ACC112 (cell line): ENCODE data around the gene TMEM106A.
"Not testable (repeated sequence)": the region's sequence is repeated elsewhere in the genome, so short reads cannot be mapped to it uniquely, and the experiment has no call there.

Experiments used
- H2AFZ ChIP-seq: fragments of 200-600 bp; sonication (generic); one replicate; pipeline ENCODE4 v1.6.0; 2017; ENCODE audit warnings: antibody characterized with exemption, low read length; ENCODE audit not compliant: unreplicated experiment
- H3K27ac ChIP-seq: fragments of 200-600 bp; sonication (generic); 2 replicates; pipeline ENCODE4 v1.5.1; 2014; ENCODE audit warnings: low read depth, mild to moderate bottlenecking, antibody characterized with exemption, low read length, moderate library complexity
- H3K27me3 ChIP-seq: fragments of 200-600 bp; sonication (generic); 2 replicates; pipeline ENCODE4 v1.6.1; 2014; ENCODE audit warnings: mild to moderate bottlenecking, antibody characterized with exemption, low read length, moderate library complexity, mixed read lengths; ENCODE audit not compliant: insufficient read depth
- H3K36me3 ChIP-seq: fragments of 200-600 bp; sonication (generic); 2 replicates; pipeline ENCODE4 v1.6.1; 2016; ENCODE audit warnings: mild to moderate bottlenecking, antibody characterized with exemption, low read length, moderate library complexity, mixed read lengths; ENCODE audit not compliant: insufficient read depth
- H3K4me1 ChIP-seq: fragments of 200-600 bp; sonication (generic); one replicate; pipeline ENCODE4 v1.6.1; 2016; ENCODE audit warnings: low read length, mixed read lengths; ENCODE audit not compliant: insufficient read depth, unreplicated experiment, control insufficient read depth
- H3K4me3 ChIP-seq: fragments of 200-600 bp; sonication (generic); 2 replicates; pipeline ENCODE4 v1.5.1; 2014; ENCODE audit warnings: mild to moderate bottlenecking, low read depth, low read length
- H3K79me2 ChIP-seq: fragments of 200-600 bp; sonication (generic); one replicate; pipeline ENCODE4 v1.6.0; 2016; ENCODE audit warnings: low read length; ENCODE audit not compliant: control insufficient read depth, unreplicated experiment, insufficient read depth

The TMEM106A gene

GRCh38 chr17:43183921-43184320 is 27.8 kb upstream of the TMEM106A start:
- H3K36me3 ChIP-seq: peaks cover 22% of the 10 kb centered on the region

GRCh38 chr17:43186656-43187055 is 25.0 kb upstream of the TMEM106A start:
- not testable (repeated sequence) for H3K27me3 ChIP-seq, H2AFZ ChIP-seq, H3K79me2 ChIP-seq, H3K4me1 ChIP-seq, H3K4me3 ChIP-seq, H3K27ac ChIP-seq
- peaks cover 28% of the 10 kb centered on the region for H3K36me3 ChIP-seq

More at GRCh38 chr17:43183921-43184320, 27.8 kb upstream of the TMEM106A start:
- no peak overlapping the region for H2AFZ ChIP-seq
- H3K4me3 ChIP-seq: no peak overlapping the region
- no peaks in the 10 kb centered on the region for H3K4me1 ChIP-seq
- no peaks in the 10 kb centered on the region for H3K27me3 ChIP-seq
- no peak overlapping the region for H3K27ac ChIP-seq
- H3K79me2 ChIP-seq: no peaks in the 10 kb centered on the region

GRCh38 chr17:43193251-43193650 is 18.4 kb upstream of the TMEM106A start:
- Histone ChIP-seq H3K79me2 (no peaks in the 10 kb centered on the region), H3K4me3 (no peak overlapping the region), H3K4me1 (no peaks in the 10 kb centered on the region), H2AFZ (no peak overlapping the region), H3K27me3 (no peaks in the 10 kb centered on the region), H3K27ac (no peak overlapping the region), H3K36me3 (peaks cover 50% of the 10 kb centered on the region)

- no peak overlapping the region for H3K27ac ChIP-seq
- peaks cover 31% of the 10 kb centered on the region for H3K36me3 ChIP-seq
- H3K4me3 ChIP-seq: no peak overlapping the region
These were observed 12.0 kb upstream of the TMEM106A start for GRCh38 chr17:43199633-43200032.

GRCh38 chr17:43200127-43200526 is 11.5 kb upstream of the TMEM106A start:
- no peaks in the 10 kb centered on the region for H3K27me3 ChIP-seq
- no peak overlapping the region for H3K4me3 ChIP-seq
- H3K4me1 ChIP-seq: no peaks in the 10 kb centered on the region
- no peak overlapping the region for H2AFZ ChIP-seq
- no peak overlapping the region for H3K27ac ChIP-seq
- H3K79me2 ChIP-seq: no peaks in the 10 kb centered on the region
- H3K36me3 ChIP-seq: peaks cover 26% of the 10 kb centered on the region

More at GRCh38 chr17:43199633-43200032, 12.0 kb upstream of the TMEM106A start:
- Histone ChIP-seq H2AFZ (no peak overlapping the region), H3K79me2 (no peaks in the 10 kb centered on the region), H3K27me3 (no peaks in the 10 kb centered on the region), H3K4me1 (no peaks in the 10 kb centered on the region)

- not testable (repeated sequence) for H3K79me2 ChIP-seq, H2AFZ ChIP-seq, H3K27me3 ChIP-seq, H3K4me3 ChIP-seq, H3K27ac ChIP-seq, H3K4me1 ChIP-seq
- peaks cover 24% of the 10 kb centered on the region for H3K36me3 ChIP-seq
These were observed 8.7 kb upstream of the TMEM106A start for GRCh38 chr17:43203013-43203412.

- Histone ChIP-seq H3K4me3 (peak overlapping the region; percentile 96), H2AFZ (no peak overlapping the region), H3K4me1 (peaks cover 27% of the 10 kb centered on the region), H3K27ac (0 out of 2 replicates have a peak overlapping the region, but pooled peaks have one; percentile 83), H3K27me3 (no peaks in the 10 kb centered on the region), H3K79me2 (peaks cover 15% of the 10 kb centered on the region), H3K36me3 (peaks cover 24% of the 10 kb centered on the region; the same call in 1 of the 2 replicates)
These were observed 1.1 kb upstream of the TMEM106A start for GRCh38 chr17:43210576-43210975.

GRCh38 chr17:43211123-43211479 is 574 bp upstream of the TMEM106A start:
- Histone ChIP-seq H3K27me3 (no peaks in the 10 kb centered on the region), H3K4me1 (peaks cover 27% of the 10 kb centered on the region), H3K36me3 (peaks cover 28% of the 10 kb centered on the region; the same call in 1 of the 2 replicates), H2AFZ (peak overlapping the region; percentile 78), H3K27ac (peak overlapping the region; percentile 83), H3K4me3 (peak overlapping the region; percentile 96), H3K79me2 (peaks cover 15% of the 10 kb centered on the region)

GRCh38 chr17:43212641-43213490 is 1.2 kb downstream of the TMEM106A start:
- Histone ChIP-seq H3K27ac (peak overlapping the region; percentile 42), H3K79me2 (peaks cover 15% of the 10 kb centered on the region), H3K36me3 (peaks cover 31% of the 10 kb centered on the region; the same call in 1 of the 2 replicates), H3K4me1 (peaks cover 27% of the 10 kb centered on the region), H2AFZ (peak overlapping the region; percentile 1), H3K27me3 (no peaks in the 10 kb centered on the region), H3K4me3 (peak overlapping the region; percentile 96)

GRCh38 chr17:43213545-43213944 is 1.9 kb downstream of the TMEM106A start:
- Histone ChIP-seq H3K79me2 (peaks cover 15% of the 10 kb centered on the region), H3K27ac (no peak overlapping the region), H3K4me3 (peak overlapping the region; percentile 96), H2AFZ (no peak overlapping the region), H3K36me3 (peaks cover 24% of the 10 kb centered on the region; the same call in 1 of the 2 replicates), H3K4me1 (peaks cover 27% of the 10 kb centered on the region), H3K27me3 (no peaks in the 10 kb centered on the region)

- peaks cover 17% of the 10 kb centered on the region; the same call in 1 of the 2 replicates for H3K36me3 ChIP-seq
These were observed 3.7 kb downstream of the TMEM106A start for GRCh38 chr17:43215341-43215740.

More at GRCh38 chr17:43215341-43215740, 3.7 kb downstream of the TMEM106A start:
- Histone ChIP-seq H2AFZ (no peak overlapping the region), H3K27ac (no peak overlapping the region), H3K4me1 (peaks cover 22% of the 10 kb centered on the region), H3K79me2 (peaks cover 15% of the 10 kb centered on the region), H3K27me3 (no peaks in the 10 kb centered on the region), H3K4me3 (no peak overlapping the region)
